Activated B cell treated with CpG ODN at 0.5 μM for 24 hours (primary cell): ENCODE measurements around the gene GALT. TPM values are rescaled to one million over a fixed set of nuclear protein-coding genes. Genes with fewer than 3 reads are reported as not detected.

Experiments
- ATAC-seq: fragments of 200-7000 bp; cut with Tn5 transposase; one replicate; pipeline ENCODE4 v1.10.0; 2021; ENCODE audit warnings: low read depth, mild to moderate bottlenecking, moderate library complexity
- CTCF ChIA-PET: fragments of 350-600 bp; sonication (Branson Sonifier 250); formaldehyde crosslinking; loops from one replicate; lab custom pipeline; 2021; ENCODE audit warnings: antibody characterized with exemption; lab: Charles Lee
- POLR2A ChIA-PET: fragments of 350-600 bp; sonication (Branson Sonifier 250); formaldehyde crosslinking; loops from one replicate; lab custom pipeline; 2021; ENCODE audit warnings: antibody characterized with exemption; lab: Charles Lee
- DNase-seq: peaks from one replicate; pipeline ENCODE4 v3.0.0; 2022
- H3K27ac Mint-ChIP-seq: one replicate; pipeline ENCODE4 v1.8.0; 2020; ENCODE audit warnings: mixed read lengths
- H3K27me3 Mint-ChIP-seq: one replicate; pipeline ENCODE4 v1.8.0; 2021; ENCODE audit warnings: mixed read lengths
- H3K36me3 Mint-ChIP-seq: one replicate; pipeline ENCODE4 v1.8.0; 2021; ENCODE audit warnings: low read depth, mixed read lengths
- H3K4me1 Mint-ChIP-seq: one replicate; pipeline ENCODE4 v1.8.0; 2021; ENCODE audit warnings: mixed read lengths
- H3K4me3 Mint-ChIP-seq: one replicate; pipeline ENCODE4 v1.8.0; 2020; ENCODE audit warnings: mild to moderate bottlenecking, mixed read lengths
- H3K9me3 Mint-ChIP-seq: one replicate; pipeline ENCODE4 v1.8.0; 2020; ENCODE audit warnings: mixed read lengths
- intact Hi-C: fragments of 100-400 bp; cut with micrococcal nuclease; formaldehyde crosslinking; loops from one replicate; pipeline ENCODE4 v1.15.1; 2024
- total RNA-seq: library from RNA; stranded (reverse); gene quantifications from 2 replicates; pipeline ENCODE4 v1.2.3, GENCODE V29; 2022
- TF ChIP-seq, protein P1 (sequence below): fragments of 200-600 bp; IDR thresholded peaks from one replicate; pipeline ENCODE4 v1.8.0; 2022; ENCODE audit warnings: antibody characterized with exemption, mild to moderate bottlenecking

GALT gene
- total RNA-seq, 1 donor from 2014 or later: 62.5 TPM

GRCh38 chr9:34671307-34671706 is 24.8 kb downstream of the GALT start:
- Mint-ChIP-seq H3K4me3 (no peak overlapping the region), H3K36me3 (peaks cover 4% of the 10 kb centered on the region), H3K9me3 (peaks cover 15% of the 10 kb centered on the region), H3K27ac (no peak overlapping the region), H3K4me1 (no peaks in the 10 kb centered on the region), H3K27me3 (no peaks in the 10 kb centered on the region)
- intact Hi-C loops: no loop called here
- DNase-seq: no peak
- ChIA-PET CTCF (no interaction called here), POLR2A (no interaction called here)
- TF ChIP-seq, protein P1, sequence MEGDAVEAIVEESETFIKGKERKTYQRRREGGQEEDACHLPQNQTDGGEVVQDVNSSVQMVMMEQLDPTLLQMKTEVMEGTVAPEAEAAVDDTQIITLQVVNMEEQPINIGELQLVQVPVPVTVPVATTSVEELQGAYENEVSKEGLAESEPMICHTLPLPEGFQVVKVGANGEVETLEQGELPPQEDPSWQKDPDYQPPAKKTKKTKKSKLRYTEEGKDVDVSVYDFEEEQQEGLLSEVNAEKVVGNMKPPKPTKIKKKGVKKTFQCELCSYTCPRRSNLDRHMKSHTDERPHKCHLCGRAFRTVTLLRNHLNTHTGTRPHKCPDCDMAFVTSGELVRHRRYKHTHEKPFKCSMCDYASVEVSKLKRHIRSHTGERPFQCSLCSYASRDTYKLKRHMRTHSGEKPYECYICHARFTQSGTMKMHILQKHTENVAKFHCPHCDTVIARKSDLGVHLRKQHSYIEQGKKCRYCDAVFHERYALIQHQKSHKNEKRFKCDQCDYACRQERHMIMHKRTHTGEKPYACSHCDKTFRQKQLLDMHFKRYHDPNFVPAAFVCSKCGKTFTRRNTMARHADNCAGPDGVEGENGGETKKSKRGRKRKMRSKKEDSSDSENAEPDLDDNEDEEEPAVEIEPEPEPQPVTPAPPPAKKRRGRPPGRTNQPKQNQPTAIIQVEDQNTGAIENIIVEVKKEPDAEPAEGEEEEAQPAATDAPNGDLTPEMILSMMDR: no peak
- ATAC-seq: no peak

DNA sequence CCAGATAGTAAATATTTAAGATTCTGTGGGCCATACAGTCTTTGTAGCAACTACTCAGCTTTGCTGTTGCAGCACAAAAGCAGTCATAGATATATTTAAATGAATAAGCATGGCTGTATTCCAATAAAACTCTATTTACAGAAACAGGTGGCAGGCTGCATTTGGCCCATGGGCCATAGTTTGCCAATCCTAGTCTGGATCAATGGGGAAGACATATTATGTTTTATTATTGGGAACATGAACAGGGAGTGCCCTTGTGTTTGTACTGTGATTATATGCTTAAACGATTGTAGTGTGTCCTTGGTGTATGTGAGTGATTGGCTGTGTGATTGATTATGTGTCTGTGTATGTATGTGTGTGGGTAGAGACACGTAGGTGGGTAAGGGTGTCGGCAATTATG is 28.0 kb downstream of the GALT start:
- no peak for ATAC-seq
- H3K27me3 Mint-ChIP-seq: no peaks in the 10 kb centered on the region
- ChIA-PET POLR2A (no interaction called here), CTCF (no interaction called here)
- DNase-seq: no peak
- H3K9me3 Mint-ChIP-seq: peaks cover 8% of the 10 kb centered on the region
- H3K4me1 Mint-ChIP-seq: no peaks in the 10 kb centered on the region
- intact Hi-C loops: no loop called here
- TF ChIP-seq, protein P1: no peak
- no peak overlapping the region for H3K27ac Mint-ChIP-seq
- no peaks in the 10 kb centered on the region for H3K36me3 Mint-ChIP-seq
- no peak overlapping the region for H3K4me3 Mint-ChIP-seq

DNA sequence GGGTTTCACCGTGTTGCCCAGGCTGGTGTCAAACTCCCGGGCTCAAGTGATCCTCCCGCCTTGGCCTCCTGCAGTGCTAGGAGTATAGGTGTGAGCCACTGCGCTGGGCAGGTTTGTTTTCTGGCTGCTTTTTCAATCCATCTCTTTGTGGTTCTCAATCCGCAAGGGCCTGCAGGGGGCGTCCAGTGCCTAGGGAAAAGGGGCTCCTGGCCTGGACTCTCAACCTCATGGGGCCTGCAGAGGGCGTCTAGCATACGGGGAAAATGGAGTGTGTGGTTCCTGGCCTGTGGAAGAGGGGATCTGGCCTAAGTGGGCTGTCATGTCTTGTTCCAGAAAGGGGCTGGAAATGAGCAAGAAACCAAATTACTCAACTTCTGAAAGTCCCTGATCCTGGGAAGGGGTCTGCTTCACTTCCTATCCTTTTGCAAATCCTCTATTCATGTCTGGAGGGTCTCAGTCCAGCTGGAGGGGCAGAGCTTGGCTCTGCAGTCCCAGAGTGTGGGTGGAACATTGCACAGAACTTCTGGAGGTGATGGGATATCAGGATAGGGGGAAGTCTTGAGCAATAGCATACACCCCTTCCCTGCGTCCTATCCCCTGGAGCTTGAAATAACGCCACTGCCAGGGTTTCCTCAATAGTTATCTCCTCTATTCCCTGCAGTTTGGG is 28.7 kb downstream of the GALT start:
- intact Hi-C loops: loop anchor here (1.0 kb wide), 1 partner anchor 27 kb away; no protein-coding TSS in a partner anchor
- Mint-ChIP-seq H3K4me3 (no peak overlapping the region), H3K36me3 (no peaks in the 10 kb centered on the region), H3K4me1 (no peaks in the 10 kb centered on the region), H3K27me3 (no peaks in the 10 kb centered on the region), H3K9me3 (peaks cover 4% of the 10 kb centered on the region), H3K27ac (no peak overlapping the region)
- ATAC-seq: peak; percentile 71
- POLR2A ChIA-PET: no interaction called here
- CTCF ChIA-PET: interaction anchor here (1.0 kb wide), 1 partner anchor 11 kb away, joined by 3 read pairs; no protein-coding TSS in a partner anchor
- TF ChIP-seq, protein P1: no peak
- DNase-seq: peak; percentile 24

- ChIA-PET CTCF (interaction anchor here (1.0 kb wide), 1 partner anchor 10 kb away, joined by 3 read pairs; no protein-coding TSS in a partner anchor), POLR2A (no interaction called here)
- intact Hi-C loops: loop anchor here (1.0 kb wide), 1 partner anchor 26 kb away; no protein-coding TSS in a partner anchor
- DNase-seq: no peak
- Mint-ChIP-seq H3K36me3 (no peaks in the 10 kb centered on the region), H3K9me3 (no peaks in the 10 kb centered on the region), H3K27me3 (no peaks in the 10 kb centered on the region), H3K4me3 (no peak overlapping the region), H3K4me1 (no peaks in the 10 kb centered on the region), H3K27ac (no peak overlapping the region)
- TF ChIP-seq, protein P1: no peak
- ATAC-seq: no peak
Measured at GRCh38 chr9:34675869-34676268, 29.4 kb downstream of the GALT start.

DNA sequence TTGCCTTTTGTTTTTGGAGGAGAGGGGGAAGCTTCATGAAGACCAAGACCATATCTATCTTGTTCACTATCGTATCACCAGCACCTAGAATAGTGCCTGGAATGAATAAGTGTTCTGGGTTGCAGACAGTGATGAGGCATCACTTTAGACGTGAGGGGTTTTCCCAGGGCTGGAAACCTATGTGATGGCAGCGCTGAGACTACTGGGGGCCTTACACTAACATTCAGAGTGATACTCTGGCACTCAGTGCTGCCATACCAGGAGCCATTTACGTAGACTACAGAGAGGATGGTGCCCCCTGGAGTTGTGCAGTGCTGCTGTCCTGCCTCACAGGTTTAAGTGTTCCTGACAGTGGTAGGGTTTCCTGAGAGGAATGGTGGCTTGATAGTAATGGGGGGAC is 37.7 kb downstream of the GALT start:
- DNase-seq (no peak), ATAC-seq (peak; percentile 21)
- Mint-ChIP-seq H3K4me1 (peaks cover 4% of the 10 kb centered on the region), H3K4me3 (no peak overlapping the region), H3K27ac (no peak overlapping the region), H3K27me3 (peaks cover 2% of the 10 kb centered on the region), H3K9me3 (no peaks in the 10 kb centered on the region), H3K36me3 (no peaks in the 10 kb centered on the region)
- CTCF ChIA-PET: no interaction called here
- POLR2A ChIA-PET: no interaction called here
- intact Hi-C loops: no loop called here
- TF ChIP-seq, protein P1: no peak
